ENCODE data around the gene ZMYND11.
A peak's percentile ranks its signal among the peaks of the same experiment; 100 is the strongest.
"Not testable (repeated sequence)": the region's sequence is repeated elsewhere in the genome, so short reads cannot be mapped to it uniquely, and the experiment has no call there.

The ZMYND11 gene

GRCh38 chr10:282294-283139 lies 147.3 kb downstream of the ZMYND11 start:
- DNase-seq (ENCODE audit: low read depth in 2 of 2) = no peak

- no peak for DNase-seq (ENCODE audit: low read depth in 2 of 2)
Measured at GRCh38 chr10:283140-283479, 147.9 kb downstream of the ZMYND11 start.

GRCh38 chr10:283916-284356 lies 148.7 kb downstream of the ZMYND11 start:
- DNase-seq (ENCODE audit: low read depth in 2 of 2) = peak; percentile 7 to 8

DNA sequence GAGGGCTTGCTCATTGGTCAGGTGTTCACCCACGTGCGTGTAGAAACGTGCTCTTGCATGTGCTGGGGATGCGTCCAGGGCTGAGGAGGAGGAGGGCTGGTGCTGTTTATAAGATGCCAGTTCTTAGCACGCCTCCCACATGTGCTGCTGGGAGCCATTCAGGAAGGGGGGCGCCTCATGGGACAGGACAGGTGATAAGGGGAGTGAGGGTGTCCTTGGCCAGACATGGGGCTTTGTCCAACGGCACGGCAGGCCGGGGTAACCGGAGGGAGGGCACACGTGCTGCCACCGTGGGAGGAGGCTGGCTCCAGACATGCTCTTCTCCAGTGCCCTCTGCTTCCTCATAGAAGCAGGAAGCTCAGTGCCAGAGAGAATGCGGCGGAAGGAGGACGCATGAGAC lies 150.0 kb downstream of the ZMYND11 start:
- no peak for DNase-seq (ENCODE audit: low read depth in 2 of 2)

- no peak for DNase-seq (ENCODE audit: low read depth in 2 of 2)
Measured at GRCh38 chr10:287026-287709, 151.9 kb downstream of the ZMYND11 start.

DNA sequence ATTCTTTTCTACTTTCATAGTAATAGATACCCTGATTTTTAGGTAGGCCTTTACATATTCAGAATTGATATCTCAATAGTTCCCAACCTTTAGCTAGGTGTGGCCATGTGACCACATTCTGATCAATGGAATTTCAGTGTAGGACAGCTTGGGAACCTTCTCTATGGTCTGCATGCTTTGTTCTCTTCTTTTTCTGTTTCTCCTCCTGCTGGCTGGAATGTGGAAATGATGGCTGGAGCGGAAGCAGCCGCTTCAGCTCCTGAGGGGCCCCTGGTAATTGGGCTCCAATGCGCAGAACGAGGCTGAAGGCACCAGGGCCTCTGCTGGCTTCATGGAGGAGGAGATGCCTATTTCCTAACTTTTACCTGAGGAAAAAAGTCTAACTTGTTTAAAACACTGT lies 152.6 kb downstream of the ZMYND11 start:
- no peak for DNase-seq (ENCODE audit: low read depth in 2 of 2)

DNA sequence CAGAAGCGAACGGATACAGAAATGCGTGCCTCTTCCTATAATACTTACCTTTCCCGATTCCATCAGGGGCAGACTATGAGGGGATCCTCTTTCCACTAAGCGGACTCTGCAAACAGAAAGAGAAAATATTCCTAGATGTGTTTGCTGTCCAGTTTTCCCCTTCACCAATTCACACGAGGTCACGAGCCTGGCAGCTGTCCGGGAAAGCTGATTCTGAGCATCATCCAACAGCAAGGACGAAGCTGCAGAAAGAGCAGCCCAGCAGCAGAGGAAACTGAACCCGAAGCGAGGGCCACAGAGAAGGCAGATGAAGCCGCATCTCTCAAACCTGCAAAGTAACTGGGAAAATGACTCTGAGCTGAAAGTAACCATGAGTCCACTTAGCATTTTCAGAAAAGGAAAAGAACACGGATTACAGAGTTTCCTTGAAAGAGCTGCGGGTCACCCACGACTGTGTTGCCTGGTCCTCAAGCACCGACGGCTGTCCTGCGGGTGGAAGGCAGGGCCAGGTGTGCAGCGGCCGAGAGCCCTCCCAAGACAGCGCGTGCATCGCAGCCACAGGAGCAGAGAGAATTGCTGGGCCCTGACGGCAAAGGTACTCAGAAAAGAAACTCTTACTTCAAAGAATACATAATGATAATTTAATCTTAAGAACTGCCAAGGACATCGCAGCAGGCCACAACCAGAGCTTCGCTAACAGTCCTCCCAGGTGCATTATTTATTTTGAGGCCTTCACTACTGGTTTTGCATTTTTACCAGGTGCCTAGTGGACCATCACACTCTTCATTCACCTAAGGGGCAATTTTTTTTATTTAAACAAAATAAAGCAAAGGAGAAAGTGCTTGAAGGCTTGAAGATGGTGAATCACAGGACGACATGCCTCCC lies 153.3 kb downstream of the ZMYND11 start:
- no peak for DNase-seq (ENCODE audit: low read depth in 2 of 2)

- no peak for DNase-seq (ENCODE audit: low read depth in 2 of 2)
Measured at GRCh38 chr10:289581-289980, 154.3 kb downstream of the ZMYND11 start.

GRCh38 chr10:290026-290725 lies 154.9 kb downstream of the ZMYND11 start:
- DNase-seq (ENCODE audit: low read depth in 2 of 2) = no peak

- DNase-seq (ENCODE audit: low read depth in 2 of 2) = no peak
Measured at GRCh38 chr10:293636-294035, 158.4 kb downstream of the ZMYND11 start.

DNA sequence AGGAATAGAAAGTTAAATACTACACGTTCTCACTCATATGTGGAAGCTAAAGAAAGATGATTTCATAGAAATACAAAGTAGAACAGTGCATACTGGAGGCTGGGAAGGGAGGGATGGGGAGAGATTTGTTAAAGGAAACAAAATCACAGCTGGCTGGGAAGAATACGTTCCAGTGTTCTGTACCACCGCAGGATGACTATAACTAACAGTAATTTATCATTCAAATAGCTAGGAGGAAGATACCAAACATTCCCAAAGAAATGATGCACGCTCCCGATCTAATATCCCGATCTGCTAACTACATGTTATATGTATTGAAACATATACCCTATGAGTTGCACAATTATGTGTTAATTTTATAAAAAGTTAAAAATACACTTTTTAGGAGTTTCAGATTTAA lies 162.3 kb downstream of the ZMYND11 start:
- no peak for DNase-seq (ENCODE audit: low read depth in 2 of 2)

DNA sequence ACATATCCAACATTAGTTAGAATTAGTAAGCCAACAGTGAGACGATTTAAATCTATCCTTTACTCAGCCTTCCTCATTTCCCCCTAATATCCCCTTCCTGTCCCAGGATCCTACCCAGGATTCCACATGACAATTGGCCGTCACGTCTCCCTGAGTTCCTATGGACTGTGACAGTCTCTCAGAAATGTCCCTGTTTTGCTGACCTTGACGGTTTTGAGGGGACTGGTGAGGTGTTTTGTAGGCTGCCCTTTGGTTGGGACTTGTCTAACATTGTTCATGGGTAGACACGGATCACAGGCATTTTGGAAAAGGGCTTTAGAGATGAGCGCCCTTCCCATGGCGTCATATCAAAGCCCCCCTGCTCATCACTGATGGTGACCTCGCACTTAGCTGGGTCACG lies 162.8 kb downstream of the ZMYND11 start:
- DNase-seq (ENCODE audit: low read depth in 2 of 2) = no peak

DNA sequence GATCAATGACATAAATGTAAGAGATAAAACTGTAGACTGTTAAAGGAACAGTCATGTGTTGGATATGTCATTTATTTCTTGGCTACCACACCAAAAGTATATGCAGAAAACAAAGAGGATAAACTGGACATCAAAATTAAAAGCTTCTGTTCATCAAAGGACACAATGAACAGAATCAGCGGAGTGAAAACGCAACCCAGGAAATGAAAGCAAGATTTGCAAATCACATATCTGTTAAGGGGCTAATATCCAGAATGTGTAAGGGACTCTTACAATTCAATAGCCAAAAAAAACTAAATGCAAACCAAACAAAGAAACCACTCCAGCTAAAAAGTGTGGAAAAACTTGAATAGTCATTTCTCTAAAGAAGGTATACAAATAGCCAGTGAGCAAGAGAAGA lies 164.3 kb downstream of the ZMYND11 start:
- DNase-seq (ENCODE audit: low read depth in 2 of 2) = no peak

DNA sequence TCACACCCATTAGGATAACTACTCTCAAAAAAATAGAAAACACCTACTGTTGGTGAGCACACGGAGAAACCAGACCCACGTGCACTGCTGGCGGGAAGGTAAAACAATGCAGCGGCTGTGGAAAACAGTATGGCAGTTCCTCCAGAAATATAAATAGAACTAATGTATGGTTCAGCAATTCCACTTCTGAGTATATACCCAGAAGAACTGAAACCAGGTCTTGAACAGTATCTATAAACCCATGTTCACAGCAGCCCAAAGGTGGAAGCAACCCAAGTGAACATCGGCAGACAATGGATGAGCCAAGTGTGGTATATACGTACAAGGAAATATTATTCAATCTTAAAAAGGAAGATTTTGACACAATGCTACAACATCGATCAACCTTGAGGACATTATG lies 164.7 kb downstream of the ZMYND11 start:
- DNase-seq (ENCODE audit: low read depth in 2 of 2) = no peak

DNA sequence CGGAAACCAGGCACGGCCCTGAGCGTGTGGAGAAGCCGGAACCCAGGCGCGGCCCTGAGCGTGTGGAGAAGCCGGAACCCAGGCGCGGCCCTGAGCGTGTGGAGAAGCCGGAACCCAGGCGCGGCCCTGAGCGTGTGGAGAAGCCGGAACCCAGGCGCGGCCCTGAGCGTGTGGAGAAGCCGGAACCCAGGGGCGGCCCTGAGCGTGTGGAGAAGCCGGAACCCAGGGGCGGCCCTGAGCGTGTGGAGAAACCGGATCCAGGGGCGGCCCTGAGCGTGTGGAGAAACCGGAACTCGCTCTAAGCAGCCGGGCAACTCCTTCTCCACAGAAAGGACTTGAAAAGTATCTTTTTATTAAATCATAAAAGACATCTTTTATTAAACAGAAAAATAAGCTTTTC lies 165.3 kb downstream of the ZMYND11 start:
- DNase-seq (ENCODE audit: low read depth in 2 of 2) = not testable (repeated sequence)

- DNase-seq (ENCODE audit: low read depth in 2 of 2) = no peak
Measured at GRCh38 chr10:301536-301935, 166.3 kb downstream of the ZMYND11 start.
